ENCODE results near the gene CAMSAP2. TPM values are rescaled to one million over a fixed set of nuclear protein-coding genes. Genes with fewer than 3 reads are reported as not detected.

The CAMSAP2 gene
- total and polyA plus RNA-seq, 2 of the 4 experiments (the other 2 are of a cell fraction): 8.3 to 29.4 TPM

DNA sequence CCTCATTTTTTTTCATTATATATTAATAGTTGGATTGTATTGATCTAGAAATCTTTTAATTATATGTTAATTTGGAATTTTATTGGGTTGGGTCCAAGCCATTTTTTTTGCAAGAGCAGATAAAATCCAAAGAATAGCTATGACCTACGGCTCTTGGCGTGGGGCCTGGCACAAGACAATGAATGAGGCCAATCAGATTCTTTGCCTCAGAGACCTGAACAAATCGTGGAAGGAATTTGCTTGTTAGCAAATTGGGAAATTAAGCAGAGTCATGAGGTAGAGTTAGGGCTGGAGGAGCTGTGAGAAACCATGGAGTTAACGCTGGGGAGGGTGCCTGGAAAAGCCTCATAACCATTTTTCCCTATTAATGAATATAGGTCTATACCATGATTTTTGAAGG lies 40.1 kb downstream of the CAMSAP2 start:
- H3K56ac ChIP-seq (ENCODE audit: extremely low read depth, insufficient read depth, low read length): no peak overlapping the region
- no peak overlapping the region for H3K4ac ChIP-seq (ENCODE audit: low read depth, low read length)
- no TSS peak for BruUV-seq (replicated peaks)
- H3K27ac ChIP-seq (ENCODE audit: insufficient read depth, low read length): no peak overlapping the region
- no peak overlapping the region for H3K23ac ChIP-seq (ENCODE audit: low read depth, low read length)
- no peak overlapping the region for H3K18ac ChIP-seq (ENCODE audit: low read depth, low read length)
- no peak overlapping the region for H2AK9ac ChIP-seq (replicated peaks; ENCODE audit: low read depth, low read length, poor library complexity)
- no peak overlapping the region for H2BK15ac ChIP-seq (ENCODE audit: low read depth, low read length)
- H4K8ac ChIP-seq (ENCODE audit: low read depth in 2 of 2, low read length in 2 of 2): no peak overlapping the region
- no peak overlapping the region for H2BK20ac ChIP-seq (ENCODE audit: low read depth, low read length)
- no peak overlapping the region for H4K5ac ChIP-seq (ENCODE audit: low read depth, low read length)
- no peak overlapping the region for H4K91ac ChIP-seq (ENCODE audit: insufficient read depth, low read depth, low read length)
- H3K79me1 ChIP-seq (ENCODE audit: low read depth in 1 of 2, low read length in 2 of 2): peaks cover 16 to 68% of the 10 kb centered on the region in 2 experiments
- peaks cover 15% of the 10 kb centered on the region for H3K4me1 ChIP-seq (ENCODE audit: control insufficient read depth, insufficient read depth, low read length)
- no peak overlapping the region for H3K4me3 ChIP-seq (ENCODE audit: insufficient read depth, low read depth, low read length)
- dilution Hi-C loops (cut with HindIII; ENCODE audit: low sequenced_read_pairs, unreplicated experiment) (no loop called here), intact Hi-C loops (cut with micrococcal nuclease) (no loop called here), in situ Hi-C loops (cut with MboI; ENCODE audit: low sequenced_read_pairs) (no loop called here)
- ATAC-seq (ENCODE audit: low read depth) (no peak), DNase-seq (no peak)
- no peak overlapping the region for H2AK5ac ChIP-seq (ENCODE audit: low read depth, low read length)
- H3K4me2 ChIP-seq (ENCODE audit: low read depth, low read length): no peak overlapping the region
- H3K27me3 ChIP-seq (ENCODE audit: control insufficient read depth, insufficient read depth, low read length): no peaks in the 10 kb centered on the region
- no peak overlapping the region for H2BK120ac ChIP-seq (ENCODE audit: low read depth, low read length)
- ChIA-PET CTCF (no interaction called here), POLR2A (ENCODE audit: unreplicated experiment) (interaction anchor here (0.5 kb wide), 1 partner anchor 13 kb away, joined by 3 read pairs; no protein-coding TSS in a partner anchor)
- H2AFZ ChIP-seq (replicated peaks; ENCODE audit: low read length, poor library complexity): no peak overlapping the region
- no peak overlapping the region for H3K9ac ChIP-seq (ENCODE audit: low read depth, low read length)
- WGBS, 2 experiments (ENCODE audit: extremely low coverage in 2 of 2, insufficient read length in 1 of 2): 100% methylated on average over 2 of the region's 4 CpGs; no CpG with 5 or more reads in 1 of the 2 experiments
- peaks cover 11% of the 10 kb centered on the region for H3K36me3 ChIP-seq (ENCODE audit: control insufficient read depth, insufficient read depth, low read length)
- H4K20me1 ChIP-seq (ENCODE audit: insufficient read depth, low read length): peaks cover 40% of the 10 kb centered on the region; the same call in 1 of the 2 replicates
- peaks cover 11% of the 10 kb centered on the region for H3K9me1 ChIP-seq (ENCODE audit: insufficient read depth, low read length)
- TF ChIP-seq, protein P1, sequence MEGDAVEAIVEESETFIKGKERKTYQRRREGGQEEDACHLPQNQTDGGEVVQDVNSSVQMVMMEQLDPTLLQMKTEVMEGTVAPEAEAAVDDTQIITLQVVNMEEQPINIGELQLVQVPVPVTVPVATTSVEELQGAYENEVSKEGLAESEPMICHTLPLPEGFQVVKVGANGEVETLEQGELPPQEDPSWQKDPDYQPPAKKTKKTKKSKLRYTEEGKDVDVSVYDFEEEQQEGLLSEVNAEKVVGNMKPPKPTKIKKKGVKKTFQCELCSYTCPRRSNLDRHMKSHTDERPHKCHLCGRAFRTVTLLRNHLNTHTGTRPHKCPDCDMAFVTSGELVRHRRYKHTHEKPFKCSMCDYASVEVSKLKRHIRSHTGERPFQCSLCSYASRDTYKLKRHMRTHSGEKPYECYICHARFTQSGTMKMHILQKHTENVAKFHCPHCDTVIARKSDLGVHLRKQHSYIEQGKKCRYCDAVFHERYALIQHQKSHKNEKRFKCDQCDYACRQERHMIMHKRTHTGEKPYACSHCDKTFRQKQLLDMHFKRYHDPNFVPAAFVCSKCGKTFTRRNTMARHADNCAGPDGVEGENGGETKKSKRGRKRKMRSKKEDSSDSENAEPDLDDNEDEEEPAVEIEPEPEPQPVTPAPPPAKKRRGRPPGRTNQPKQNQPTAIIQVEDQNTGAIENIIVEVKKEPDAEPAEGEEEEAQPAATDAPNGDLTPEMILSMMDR (conservative IDR thresholded peaks at IDR 0.05; ENCODE audit: low read depth, low read length): no peak
- TF ChIP-seq, protein P2, sequence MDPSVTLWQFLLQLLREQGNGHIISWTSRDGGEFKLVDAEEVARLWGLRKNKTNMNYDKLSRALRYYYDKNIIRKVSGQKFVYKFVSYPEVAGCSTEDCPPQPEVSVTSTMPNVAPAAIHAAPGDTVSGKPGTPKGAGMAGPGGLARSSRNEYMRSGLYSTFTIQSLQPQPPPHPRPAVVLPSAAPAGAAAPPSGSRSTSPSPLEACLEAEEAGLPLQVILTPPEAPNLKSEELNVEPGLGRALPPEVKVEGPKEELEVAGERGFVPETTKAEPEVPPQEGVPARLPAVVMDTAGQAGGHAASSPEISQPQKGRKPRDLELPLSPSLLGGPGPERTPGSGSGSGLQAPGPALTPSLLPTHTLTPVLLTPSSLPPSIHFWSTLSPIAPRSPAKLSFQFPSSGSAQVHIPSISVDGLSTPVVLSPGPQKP (IDR thresholded peaks at IDR 0.05; ENCODE audit: borderline replicate concordance, low read depth, low read length): no peak
- TF ChIP-seq BHLHE40 (IDR thresholded peaks at IDR 0.05; ENCODE audit: low read depth, low read length) (no peak), NFE2L2 (IDR thresholded peaks at IDR 0.05; ENCODE audit: low read depth, low read length) (no peak), MXI1 (IDR thresholded peaks at IDR 0.05; ENCODE audit: borderline replicate concordance, low read depth, low read length) (no peak), CEBPB (IDR thresholded peaks at IDR 0.05; ENCODE audit: low read depth, low read length) (no peak), SMC3 (IDR thresholded peaks at IDR 0.05; ENCODE audit: low read depth, low read length) (no peak), MAFK (IDR thresholded peaks at IDR 0.05; ENCODE audit: low read depth, low read length) (no peak), RFX5 (IDR thresholded peaks at IDR 0.05; ENCODE audit: low read depth, low read length) (no peak)
- TF ChIP-seq, protein P3, sequence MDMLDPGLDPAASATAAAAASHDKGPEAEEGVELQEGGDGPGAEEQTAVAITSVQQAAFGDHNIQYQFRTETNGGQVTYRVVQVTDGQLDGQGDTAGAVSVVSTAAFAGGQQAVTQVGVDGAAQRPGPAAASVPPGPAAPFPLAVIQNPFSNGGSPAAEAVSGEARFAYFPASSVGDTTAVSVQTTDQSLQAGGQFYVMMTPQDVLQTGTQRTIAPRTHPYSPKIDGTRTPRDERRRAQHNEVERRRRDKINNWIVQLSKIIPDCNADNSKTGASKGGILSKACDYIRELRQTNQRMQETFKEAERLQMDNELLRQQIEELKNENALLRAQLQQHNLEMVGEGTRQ (IDR thresholded peaks at IDR 0.05; ENCODE audit: low read depth, low read length): no peak
- H3K14ac ChIP-seq (replicated peaks; ENCODE audit: low read depth, low read length): no peak overlapping the region
- H2BK5ac ChIP-seq (ENCODE audit: low read depth, low read length, poor library complexity, severe bottlenecking): no peak overlapping the region
- no peaks in the 10 kb centered on the region; the same call in 1 of the 2 replicates for H3K9me3 ChIP-seq (ENCODE audit: control insufficient read depth, insufficient read depth, low read length)

Measured in IMR-90 (cell line).